ENCODE data around the gene ORAI3. TPM values are rescaled to one million over a fixed set of nuclear protein-coding genes. Genes with fewer than 3 reads are reported as not detected.

ORAI3 gene
- total RNA-seq, 1 experiment from 2014 or later, result 5.7 TPM

GRCh38 chr16:30923554-30924075, 25.3 kb upstream of the ORAI3 start, which contains the start of gene FBXL19:
Gene FBXL19 (plus strand): TSS chr16:30923572. CDS start chr16:30925755, 2,183 bp downstream.
- H3K79me2 ChIP-seq (ENCODE audit: low read length), result peaks cover 6% of the 10 kb centered on the region
- H3K4me1 ChIP-seq (ENCODE audit: insufficient read depth, low read length), result peaks cover 7% of the 10 kb centered on the region
- peak within 1 kb of the TSS; percentile 96 for H2AFZ ChIP-seq (ENCODE audit: low read length)
- no peaks in the 10 kb centered on the region for H3K9me3 ChIP-seq (ENCODE audit: low read length)
- no peak for TF ChIP-seq CTCF (conservative IDR thresholded peaks at IDR 0.05; ENCODE audit: low read depth, low read length)
- TF ChIP-seq EZH2 (IDR thresholded peaks at IDR 0.05; ENCODE audit: low read length, unreplicated experiment), result no peak
- no peak for TF ChIP-seq EZH2phosphoT487 (IDR thresholded peaks at IDR 0.05; ENCODE audit: borderline replicate concordance, low read length)
- peak within 1 kb of the TSS; percentile 86 for H3K9ac ChIP-seq (ENCODE audit: low read length)
- peak within 1 kb of the TSS; percentile 78 for H3K27ac ChIP-seq (ENCODE audit: low read length)
- no peaks in the 10 kb centered on the region for H3K9me2 ChIP-seq (replicated peaks; ENCODE audit: low read length)
- BruUV-seq (replicated peaks), result no TSS peak
- no peaks in the 10 kb centered on the region for H3K27me3 ChIP-seq (ENCODE audit: low read length)
- peak within 1 kb of the TSS; percentile 96 for H3K4me2 ChIP-seq (ENCODE audit: low read length)
- H4K20me1 ChIP-seq (ENCODE audit: low read length), result no peaks in the 10 kb centered on the region
- POLR2A ChIA-PET (ENCODE audit: unreplicated experiment), result no interaction called here
- intact Hi-C loops (cut with micrococcal nuclease), result no loop called here
- H3F3A ChIP-seq (ENCODE audit: low read length, unreplicated experiment), result no peaks in the 10 kb centered on the region
- CTCF ChIA-PET, result interaction anchor here (0.6 kb wide), 1 partner anchor 49 kb away, joined by 3 read pairs; no protein-coding TSS in a partner anchor
- no peaks in the 10 kb centered on the region; the same call in 1 of the 2 replicates for H3K36me3 ChIP-seq (ENCODE audit: low read depth, low read length)
- H3K4me3 ChIP-seq (ENCODE audit: low read length), result peak within 1 kb of the TSS; percentile 86
- DNase-seq, result no peak
- no peak for ATAC-seq

GRCh38 chr16:30924076-30924912, 24.6 kb upstream of the ORAI3 start:
- Histone ChIP-seq H3K79me2 (ENCODE audit: low read length) (peaks cover 6% of the 10 kb centered on the region), H3K27ac (ENCODE audit: low read length) (no peak overlapping the region), H3K4me2 (ENCODE audit: low read length) (peak overlapping the region; percentile 88), H3K36me3 (ENCODE audit: low read depth, low read length) (no peaks in the 10 kb centered on the region; the same call in 1 of the 2 replicates), H3F3A (ENCODE audit: low read length, unreplicated experiment) (no peaks in the 10 kb centered on the region), H3K9ac (ENCODE audit: low read length) (peak overlapping the region; percentile 31; the same call in 1 of the 2 replicates), H3K9me2 (replicated peaks; ENCODE audit: low read length) (no peaks in the 10 kb centered on the region), H4K20me1 (ENCODE audit: low read length) (no peaks in the 10 kb centered on the region), H3K27me3 (ENCODE audit: low read length) (no peaks in the 10 kb centered on the region), H3K9me3 (ENCODE audit: low read length) (no peaks in the 10 kb centered on the region), H2AFZ (ENCODE audit: low read length) (peak overlapping the region; percentile 34; the same call in 1 of the 2 replicates), H3K4me3 (ENCODE audit: low read length) (peak overlapping the region; percentile 86), H3K4me1 (ENCODE audit: insufficient read depth, low read length) (peaks cover 7% of the 10 kb centered on the region)
- CTCF ChIA-PET, result interaction anchor here (0.6 kb wide), 1 partner anchor 50 kb away, joined by 3 read pairs; no protein-coding TSS in a partner anchor
- intact Hi-C loops (cut with micrococcal nuclease), result no loop called here
- TF ChIP-seq CTCF (conservative IDR thresholded peaks at IDR 0.05; ENCODE audit: low read depth, low read length) (no peak), EZH2phosphoT487 (IDR thresholded peaks at IDR 0.05; ENCODE audit: borderline replicate concordance, low read length) (no peak), EZH2 (IDR thresholded peaks at IDR 0.05; ENCODE audit: low read length, unreplicated experiment) (no peak)
- no TSS peak for BruUV-seq (replicated peaks)
- DNase-seq, result no peak
- POLR2A ChIA-PET (ENCODE audit: unreplicated experiment), result no interaction called here
- ATAC-seq, result no peak
